ENCODE data around the gene KRT6B.

- TF ChIP-seq EZH2 (IDR thresholded peaks at IDR 0.05; ENCODE audit: borderline replicate concordance, low read length), result no peak
- TF ChIP-seq CTCF (conservative IDR thresholded peaks at IDR 0.05 in 1 of 2, IDR thresholded peaks at IDR 0.05 in 1 of 2; ENCODE audit: extremely low read depth in 1 of 2, insufficient read depth in 1 of 2, low read depth in 1 of 2, low read length in 2 of 2), result no peak
Observed at GRCh38 chr12:52434760-52435530, 17.0 kb downstream of the KRT6B start.

Data from mammary epithelial cell (primary cell).